Activated naive CD8-positive, alpha-beta T cell treated with anti-CD3 and anti-CD28 coated beads for 36 hours (primary cell): ENCODE results near the gene DOK6. TPM values are rescaled to one million over a fixed set of nuclear protein-coding genes. Genes with fewer than 3 reads are reported as not detected.
"Not testable (repeated sequence)": the region's sequence is repeated elsewhere in the genome, so short reads cannot be mapped to it uniquely, and the experiment has no call there.

Experiments
- DNase-seq: peaks from one replicate; pipeline ENCODE4 v3.0.0; 2021
- H3K27ac Mint-ChIP-seq: one replicate; pipeline ENCODE4 v1.8.0; 2022; ENCODE audit warnings: mild to moderate bottlenecking, moderate library complexity, mixed read lengths
- H3K27me3 Mint-ChIP-seq: one replicate; pipeline ENCODE4 v1.8.0; 2022; ENCODE audit warnings: mild to moderate bottlenecking, mixed read lengths
- H3K36me3 Mint-ChIP-seq: one replicate; pipeline ENCODE4 v1.8.0; 2021; ENCODE audit warnings: mild to moderate bottlenecking, mixed read lengths
- H3K4me1 Mint-ChIP-seq: one replicate; pipeline ENCODE4 v1.8.0; 2021; ENCODE audit warnings: mixed read lengths
- H3K4me3 Mint-ChIP-seq: one replicate; pipeline ENCODE4 v1.8.0; 2022; ENCODE audit warnings: mild to moderate bottlenecking, moderate library complexity, mixed read lengths
- H3K9me3 Mint-ChIP-seq: one replicate; pipeline ENCODE4 v1.8.0; 2022; ENCODE audit warnings: mixed read lengths
- total RNA-seq, 2 experiments: library from RNA; stranded (reverse); gene quantifications; one replicate each; pipeline ENCODE4 v1.2.3, GENCODE V29; 2021

DOK6 gene
- not detected for total RNA-seq

GRCh38 chr18:69400253-69400975, at the start of gene DOK6:
TSS of gene DOK6 (plus strand) at chr18:69400888.
- DNase-seq, result peak; percentile 4

DNA sequence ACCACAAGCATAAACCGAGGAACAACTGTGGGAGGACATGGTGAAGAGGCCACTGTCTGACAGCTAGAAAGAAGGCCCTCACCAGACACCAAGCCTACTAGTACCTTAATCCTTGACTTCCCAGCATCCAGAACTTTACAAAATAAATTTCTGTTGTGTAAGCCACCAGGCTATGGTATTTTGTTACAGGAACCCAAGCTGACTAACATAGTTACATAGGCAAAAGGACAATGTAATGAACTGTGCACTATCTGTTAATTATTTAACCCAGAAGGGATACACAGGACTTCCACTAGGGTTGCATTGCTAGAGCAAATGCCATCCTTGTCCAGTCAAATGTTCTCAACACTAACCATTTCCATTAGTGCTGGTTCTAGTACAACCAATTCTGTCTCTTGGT, 47.7 kb upstream of the DOK6 start:
- no peak for DNase-seq
- Mint-ChIP-seq H3K4me1 (no peaks in the 10 kb centered on the region), H3K36me3 (no peaks in the 10 kb centered on the region), H3K27ac (no peak overlapping the region), H3K4me3 (no peak overlapping the region), H3K9me3 (peaks cover under 1% of the 10 kb centered on the region), H3K27me3 (no peaks in the 10 kb centered on the region)

More at GRCh38 chr18:69400253-69400975, at the start of gene DOK6:
- no peaks in the 10 kb centered on the region for H3K36me3 Mint-ChIP-seq
- peak within 1 kb of the TSS; percentile 65 for H3K4me3 Mint-ChIP-seq
- H3K9me3 Mint-ChIP-seq, result no peaks in the 10 kb centered on the region
- peaks cover 74% of the 10 kb centered on the region for H3K27me3 Mint-ChIP-seq
- H3K4me1 Mint-ChIP-seq, result peaks cover 7% of the 10 kb centered on the region
- H3K27ac Mint-ChIP-seq, result no peak within 1 kb of the TSS

- no peak overlapping the region for H3K27ac Mint-ChIP-seq
- no peak for DNase-seq
- no peaks in the 10 kb centered on the region for H3K4me1 Mint-ChIP-seq
- H3K4me3 Mint-ChIP-seq, result no peak overlapping the region
- no peaks in the 10 kb centered on the region for H3K27me3 Mint-ChIP-seq
- H3K9me3 Mint-ChIP-seq, result peaks cover 7% of the 10 kb centered on the region
- peaks cover 3% of the 10 kb centered on the region for H3K36me3 Mint-ChIP-seq
Observed at GRCh38 chr18:69357590-69357989, 43.1 kb upstream of the DOK6 start.

- Mint-ChIP-seq H3K4me3 (no peak overlapping the region), H3K27me3 (no peaks in the 10 kb centered on the region), H3K36me3 (peaks cover 3% of the 10 kb centered on the region), H3K9me3 (peaks cover 7% of the 10 kb centered on the region), H3K4me1 (no peaks in the 10 kb centered on the region), H3K27ac (no peak overlapping the region)
- no peak for DNase-seq
Observed at GRCh38 chr18:69358212-69358895, 42.3 kb upstream of the DOK6 start.

GRCh38 chr18:69359768-69360167, 40.9 kb upstream of the DOK6 start:
- not testable (repeated sequence) for H3K4me1 Mint-ChIP-seq, H3K9me3 Mint-ChIP-seq, H3K4me3 Mint-ChIP-seq, DNase-seq, H3K27ac Mint-ChIP-seq, H3K36me3 Mint-ChIP-seq, H3K27me3 Mint-ChIP-seq

GRCh38 chr18:69364930-69365329, 35.8 kb upstream of the DOK6 start:
- no peak for DNase-seq
- Mint-ChIP-seq H3K4me1 (no peaks in the 10 kb centered on the region), H3K27ac (no peak overlapping the region), H3K9me3 (peaks cover 2% of the 10 kb centered on the region), H3K4me3 (no peak overlapping the region), H3K27me3 (no peaks in the 10 kb centered on the region), H3K36me3 (no peaks in the 10 kb centered on the region)

GRCh38 chr18:69365658-69366057, 35.0 kb upstream of the DOK6 start:
- Mint-ChIP-seq H3K36me3 (no peaks in the 10 kb centered on the region), H3K9me3 (no peaks in the 10 kb centered on the region), H3K4me3 (no peak overlapping the region), H3K4me1 (no peaks in the 10 kb centered on the region), H3K27me3 (no peaks in the 10 kb centered on the region), H3K27ac (no peak overlapping the region)
- no peak for DNase-seq

- H3K36me3 Mint-ChIP-seq, result no peaks in the 10 kb centered on the region
- DNase-seq, result no peak
- H3K27ac Mint-ChIP-seq, result no peak overlapping the region
- H3K4me1 Mint-ChIP-seq, result no peaks in the 10 kb centered on the region
- H3K27me3 Mint-ChIP-seq, result no peaks in the 10 kb centered on the region
- no peak overlapping the region for H3K4me3 Mint-ChIP-seq
- no peaks in the 10 kb centered on the region for H3K9me3 Mint-ChIP-seq
Observed at GRCh38 chr18:69367104-69367503, 33.6 kb upstream of the DOK6 start.

- H3K36me3 Mint-ChIP-seq, result no peaks in the 10 kb centered on the region
- no peak overlapping the region for H3K27ac Mint-ChIP-seq
- H3K9me3 Mint-ChIP-seq, result no peaks in the 10 kb centered on the region
- H3K4me3 Mint-ChIP-seq, result no peak overlapping the region
- H3K4me1 Mint-ChIP-seq, result no peaks in the 10 kb centered on the region
- H3K27me3 Mint-ChIP-seq, result no peaks in the 10 kb centered on the region
- DNase-seq, result no peak
Observed at GRCh38 chr18:69371729-69372128, 29.0 kb upstream of the DOK6 start.

- no peaks in the 10 kb centered on the region for H3K36me3 Mint-ChIP-seq
- DNase-seq, result no peak
- H3K9me3 Mint-ChIP-seq, result peaks cover 2% of the 10 kb centered on the region
- peaks cover 3% of the 10 kb centered on the region for H3K27me3 Mint-ChIP-seq
- H3K27ac Mint-ChIP-seq, result no peak overlapping the region
- H3K4me1 Mint-ChIP-seq, result no peaks in the 10 kb centered on the region
- H3K4me3 Mint-ChIP-seq, result no peak overlapping the region
Observed at GRCh38 chr18:69380324-69380723, 20.4 kb upstream of the DOK6 start.

- no peak overlapping the region for H3K27ac Mint-ChIP-seq
- peaks cover 3% of the 10 kb centered on the region for H3K27me3 Mint-ChIP-seq
- H3K4me1 Mint-ChIP-seq, result no peaks in the 10 kb centered on the region
- no peak for DNase-seq
- peaks cover 2% of the 10 kb centered on the region for H3K9me3 Mint-ChIP-seq
- H3K36me3 Mint-ChIP-seq, result no peaks in the 10 kb centered on the region
- H3K4me3 Mint-ChIP-seq, result no peak overlapping the region
Observed at GRCh38 chr18:69383186-69383585, 17.5 kb upstream of the DOK6 start.

GRCh38 chr18:69387186-69387585, 13.5 kb upstream of the DOK6 start:
- H3K27ac Mint-ChIP-seq, result no peak overlapping the region
- DNase-seq, result no peak
- no peaks in the 10 kb centered on the region for H3K9me3 Mint-ChIP-seq
- no peaks in the 10 kb centered on the region for H3K36me3 Mint-ChIP-seq
- H3K4me1 Mint-ChIP-seq, result no peaks in the 10 kb centered on the region
- no peaks in the 10 kb centered on the region for H3K27me3 Mint-ChIP-seq
- H3K4me3 Mint-ChIP-seq, result no peak overlapping the region

DNA sequence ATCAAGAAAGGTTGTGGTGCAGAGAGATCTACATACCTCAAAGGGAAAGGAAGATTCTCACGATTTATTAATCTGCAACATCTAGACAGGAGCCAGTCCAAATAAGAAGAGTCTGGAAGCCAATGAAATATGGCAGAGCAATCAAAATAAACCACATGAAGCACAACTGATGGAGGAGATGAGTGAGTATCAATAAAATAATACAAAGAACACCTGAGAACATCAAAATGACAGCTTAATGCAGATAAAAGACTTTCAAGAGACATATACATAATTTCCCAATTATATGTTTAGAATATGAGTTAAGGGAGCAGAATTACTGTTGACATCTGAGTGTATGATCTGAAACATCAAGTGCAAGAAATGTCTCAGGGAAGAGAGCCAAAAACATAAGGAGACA, 12.5 kb upstream of the DOK6 start:
- no peak overlapping the region for H3K27ac Mint-ChIP-seq
- no peaks in the 10 kb centered on the region for H3K36me3 Mint-ChIP-seq
- no peak overlapping the region for H3K4me3 Mint-ChIP-seq
- H3K9me3 Mint-ChIP-seq, result no peaks in the 10 kb centered on the region
- no peaks in the 10 kb centered on the region for H3K27me3 Mint-ChIP-seq
- H3K4me1 Mint-ChIP-seq, result no peaks in the 10 kb centered on the region
- DNase-seq, result no peak

GRCh38 chr18:69397096-69397495, 3.6 kb upstream of the DOK6 start:
- Mint-ChIP-seq H3K27me3 (peaks cover 52% of the 10 kb centered on the region), H3K9me3 (no peaks in the 10 kb centered on the region), H3K27ac (no peak overlapping the region)

DNA sequence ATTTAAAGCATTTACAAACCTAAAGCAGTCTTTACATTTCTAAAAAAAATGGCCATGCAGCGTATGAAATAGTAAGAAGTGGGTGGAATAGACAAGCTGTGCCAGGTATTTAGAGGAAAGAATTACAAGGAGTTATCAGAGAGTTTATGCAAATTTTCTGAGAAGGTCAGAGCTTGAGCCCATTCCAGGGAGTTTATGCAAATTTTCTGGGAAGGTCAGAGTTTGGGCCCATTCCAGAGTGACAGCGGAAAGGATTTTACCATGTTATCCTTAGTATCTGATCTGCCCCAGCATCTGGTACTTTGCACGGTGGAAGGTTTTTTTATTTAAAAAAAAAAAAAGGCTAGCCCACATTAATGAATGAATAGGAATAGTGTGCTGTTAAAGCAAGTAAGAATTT, 1.4 kb upstream of the DOK6 start:
- Mint-ChIP-seq H3K4me1 (peaks cover 7% of the 10 kb centered on the region), H3K27ac (no peak overlapping the region), H3K4me3 (no peak overlapping the region), H3K36me3 (no peaks in the 10 kb centered on the region), H3K27me3 (peaks cover 67% of the 10 kb centered on the region), H3K9me3 (no peaks in the 10 kb centered on the region)
- no peak for DNase-seq

More at GRCh38 chr18:69397096-69397495, 3.6 kb upstream of the DOK6 start:
- no peaks in the 10 kb centered on the region for H3K36me3 Mint-ChIP-seq
- H3K4me3 Mint-ChIP-seq, result no peak overlapping the region
- peaks cover 7% of the 10 kb centered on the region for H3K4me1 Mint-ChIP-seq
- DNase-seq, result no peak

DNA sequence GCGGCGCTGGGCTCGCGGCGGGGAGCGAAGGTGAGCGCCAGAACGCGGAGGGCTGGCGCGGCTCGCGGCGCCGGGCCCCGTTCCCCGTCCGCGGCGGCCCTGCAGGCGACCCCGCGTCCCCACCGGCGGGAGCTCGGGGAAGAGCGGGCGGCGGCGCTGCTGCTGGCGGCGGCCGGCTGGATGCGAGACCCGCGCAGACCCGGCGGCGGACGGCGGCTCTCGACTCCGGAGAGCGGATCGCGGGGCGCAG, 213 bp downstream of the DOK6 start:
- Mint-ChIP-seq H3K9me3 (no peaks in the 10 kb centered on the region), H3K27ac (no peak overlapping the region), H3K4me1 (peaks cover 7% of the 10 kb centered on the region), H3K4me3 (no peak overlapping the region), H3K27me3 (peaks cover 71% of the 10 kb centered on the region), H3K36me3 (no peaks in the 10 kb centered on the region)
- peak; percentile 5 for DNase-seq
